Tibial nerve (tissue), 4 donors: ENCODE data around the gene DOCK9. TPM values are rescaled to one million over a fixed set of nuclear protein-coding genes. Genes with fewer than 3 reads are reported as not detected.

ENCODE experiments used
- DNase-seq, 2 donors: peaks; one replicate each; pipeline ENCODE4 v3.0.0-alpha.2; 2019; ENCODE audit warnings: low spot score in 2 of 2
- H3K27ac ChIP-seq, 4 donors: fragments of 200-600 bp; sonication (generic) in 3 of 4; one replicate each; pipeline ENCODE4 v1.5.1; 2017 to 2019; ENCODE audit warnings: mild to moderate bottlenecking in 1 of 4
- H3K27me3 ChIP-seq, 2 donors: fragments of 200-600 bp; sonication (generic) in 1 of 2; one replicate each; pipeline versions ENCODE4 v1.5.1 to v1.6.0; 2017 to 2019
- H3K36me3 ChIP-seq, 3 donors: fragments of 200-600 bp; sonication (generic); one replicate each; pipeline ENCODE4 v1.5.1; 2018 to 2019
- H3K4me1 ChIP-seq, 4 donors: fragments of 200-600 bp; sonication (generic) in 3 of 4; one replicate each; pipeline ENCODE4 v1.5.1; 2017 to 2019
- H3K4me3 ChIP-seq, 4 donors: fragments of 200-600 bp; sonication (generic) in 3 of 4; one replicate each; pipeline ENCODE4 v1.5.1; 2017 to 2019; ENCODE audit warnings: mild to moderate bottlenecking in 1 of 4, moderate library complexity in 1 of 4
- H3K9me3 ChIP-seq, 4 donors: fragments of 200-600 bp; sonication (generic) in 3 of 4; one replicate each; pipeline ENCODE4 v1.5.1; 2017 to 2019
- EP300 ChIP-seq, 2 donors: sonication (generic); formaldehyde crosslinking; IDR thresholded peaks; one replicate each; pipeline ENCODE4 v1.6.1; 2017; ENCODE audit warnings: antibody characterized with exemption in 2 of 2, mild to moderate bottlenecking in 1 of 2
- POLR2A ChIP-seq, 2 donors: fragments of 450-650 bp; IDR thresholded peaks; one replicate each; pipeline ENCODE4 v1.6.1; 2017; ENCODE audit warnings: antibody characterized with exemption in 2 of 2, mild to moderate bottlenecking in 2 of 2, moderate library complexity in 2 of 2
- WGBS, 2 donors: methylation state at CpG; one replicate each; pipeline ENCODE4 v1.1.5; 2018; 5-methylcytosine and 5-hydroxymethylcytosine counted together
- total RNA-seq, 4 donors: library from RNA; depleted of rRNA; stranded (reverse); fragments of >200 nt; gene quantifications; one replicate each; pipeline ENCODE4 v1.1.0, GENCODE V29; 2016
- TF ChIP-seq, protein P1 (sequence below), 5 experiments: fragments of 200-600 bp in 3 of 5; fragments of 450-650 bp in 2 of 5; sonication (generic) in 3 of 5; IDR thresholded peaks; one replicate each; pipeline ENCODE4 v1.5.1; 2016 to 2019; ENCODE audit warnings: antibody characterized with exemption in 5 of 5, mild to moderate bottlenecking in 3 of 5, moderate library complexity in 2 of 5

The DOCK9 gene
- total RNA-seq, 4 donors from 2014 or later: 147 to 258 (median 243) TPM

- Histone ChIP-seq H3K27me3 (no peaks in the 10 kb centered on the region), H3K36me3 (no peaks in the 10 kb centered on the region), H3K9me3 (no peaks in the 10 kb centered on the region), H3K27ac (no peak overlapping the region), H3K4me1 (peaks cover 0 to 62% (median 8%) of the 10 kb centered on the region in 4 donors), H3K4me3 (no peak overlapping the region)
- DNase-seq: no peak
- TF ChIP-seq POLR2A (IDR thresholded peaks at IDR 0.05) (no peak), EP300 (IDR thresholded peaks at IDR 0.05) (no peak)
- TF ChIP-seq, protein P1, sequence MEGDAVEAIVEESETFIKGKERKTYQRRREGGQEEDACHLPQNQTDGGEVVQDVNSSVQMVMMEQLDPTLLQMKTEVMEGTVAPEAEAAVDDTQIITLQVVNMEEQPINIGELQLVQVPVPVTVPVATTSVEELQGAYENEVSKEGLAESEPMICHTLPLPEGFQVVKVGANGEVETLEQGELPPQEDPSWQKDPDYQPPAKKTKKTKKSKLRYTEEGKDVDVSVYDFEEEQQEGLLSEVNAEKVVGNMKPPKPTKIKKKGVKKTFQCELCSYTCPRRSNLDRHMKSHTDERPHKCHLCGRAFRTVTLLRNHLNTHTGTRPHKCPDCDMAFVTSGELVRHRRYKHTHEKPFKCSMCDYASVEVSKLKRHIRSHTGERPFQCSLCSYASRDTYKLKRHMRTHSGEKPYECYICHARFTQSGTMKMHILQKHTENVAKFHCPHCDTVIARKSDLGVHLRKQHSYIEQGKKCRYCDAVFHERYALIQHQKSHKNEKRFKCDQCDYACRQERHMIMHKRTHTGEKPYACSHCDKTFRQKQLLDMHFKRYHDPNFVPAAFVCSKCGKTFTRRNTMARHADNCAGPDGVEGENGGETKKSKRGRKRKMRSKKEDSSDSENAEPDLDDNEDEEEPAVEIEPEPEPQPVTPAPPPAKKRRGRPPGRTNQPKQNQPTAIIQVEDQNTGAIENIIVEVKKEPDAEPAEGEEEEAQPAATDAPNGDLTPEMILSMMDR (IDR thresholded peaks at IDR 0.05): no peak
- 93 to 98% methylated on average over 3 of the region's 3 CpGs for WGBS, 2 donors
Measured at GRCh38 chr13:98942997-98943396, 34.9 kb downstream of the DOCK9 start.

DNA sequence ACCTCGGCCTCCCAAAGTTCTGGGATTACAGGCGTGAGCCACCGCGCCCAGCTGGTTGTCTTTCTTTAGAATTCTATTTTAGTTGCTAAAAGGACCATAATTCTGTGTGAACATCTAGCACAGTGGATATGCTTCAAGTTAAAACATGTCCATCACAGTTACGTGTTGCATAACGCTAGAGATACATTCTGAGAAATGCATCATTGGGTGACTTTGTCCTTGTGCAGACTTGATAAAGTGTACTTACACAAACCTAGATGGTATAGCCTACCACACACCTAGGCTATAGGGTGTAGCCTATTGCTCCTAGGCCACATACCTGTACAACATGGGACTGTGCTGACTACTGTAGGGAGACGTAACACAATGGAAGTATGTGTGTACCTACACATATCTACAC is 35.4 kb downstream of the DOCK9 start:
- H3K27me3 ChIP-seq: no peaks in the 10 kb centered on the region
- WGBS, 2 donors: 98 to 99% methylated on average over 7 of the region's 7 CpGs
- H3K27ac ChIP-seq: no peak overlapping the region
- no peaks in the 10 kb centered on the region for H3K36me3 ChIP-seq
- TF ChIP-seq, protein P1 (IDR thresholded peaks at IDR 0.05): no peak
- TF ChIP-seq EP300 (IDR thresholded peaks at IDR 0.05) (no peak), POLR2A (IDR thresholded peaks at IDR 0.05) (no peak)
- H3K4me3 ChIP-seq: no peak overlapping the region
- H3K4me1 ChIP-seq: peaks cover 0 to 65% (median 10%) of the 10 kb centered on the region in 4 donors
- no peak for DNase-seq
- no peaks in the 10 kb centered on the region for H3K9me3 ChIP-seq

DNA sequence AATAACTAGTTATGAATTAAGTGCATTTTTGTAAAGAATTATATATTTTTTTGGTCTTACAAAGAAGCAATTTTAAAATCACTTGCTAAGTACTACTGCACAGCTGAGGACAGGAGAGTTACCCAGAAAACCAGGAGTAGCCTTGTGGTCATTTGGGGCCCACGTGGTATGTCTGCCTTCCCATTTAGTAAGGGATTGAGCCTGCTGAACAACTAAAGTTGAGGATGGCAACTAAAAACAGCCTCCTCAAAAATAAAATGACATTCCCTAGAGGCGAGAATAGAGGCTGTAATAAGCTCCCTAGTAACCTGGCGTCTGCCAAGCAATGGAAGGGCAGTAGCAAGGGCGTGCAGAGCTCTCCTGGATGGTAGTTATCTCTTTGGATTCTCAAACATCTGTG is 36.3 kb downstream of the DOCK9 start:
- H3K27me3 ChIP-seq: no peaks in the 10 kb centered on the region
- no peak for DNase-seq
- no peak for TF ChIP-seq POLR2A (IDR thresholded peaks at IDR 0.05)
- TF ChIP-seq, protein P1 (IDR thresholded peaks at IDR 0.05): no peak
- TF ChIP-seq EP300 (IDR thresholded peaks at IDR 0.05): no peak
- H3K27ac ChIP-seq: peak overlapping the region in 2 of 4 donors; percentile 11 to 64
- H3K9me3 ChIP-seq: no peaks in the 10 kb centered on the region
- WGBS, 2 donors: 86 to 87% methylated on average over 4 of the region's 4 CpGs
- no peak overlapping the region for H3K4me3 ChIP-seq
- H3K4me1 ChIP-seq: peaks cover 0 to 70% (median 12%) of the 10 kb centered on the region in 4 donors
- no peaks in the 10 kb centered on the region for H3K36me3 ChIP-seq

DNA sequence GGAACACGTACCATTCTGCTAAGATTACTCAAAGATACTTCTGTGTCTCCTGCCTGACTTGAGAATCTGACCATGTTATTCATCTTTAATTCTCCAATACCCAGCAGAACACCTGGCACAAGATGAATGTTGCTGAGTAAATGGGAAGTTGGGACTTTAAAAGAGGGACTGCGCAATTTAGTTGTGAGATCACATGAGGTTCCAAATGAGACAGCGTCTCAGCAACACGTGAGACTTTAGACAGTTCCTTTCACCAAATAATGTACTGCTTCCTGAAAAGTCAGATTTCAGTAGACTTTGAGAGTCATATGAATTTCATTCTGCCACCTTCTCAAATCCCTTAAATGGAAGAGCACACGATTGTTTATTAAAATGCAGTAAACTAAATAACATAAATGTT is 36.7 kb downstream of the DOCK9 start:
- 73 to 86% methylated on average over 5 of the region's 5 CpGs for WGBS, 2 donors
- peak in 1 of 2 donors; percentile 55 for TF ChIP-seq EP300 (IDR thresholded peaks at IDR 0.05)
- TF ChIP-seq, protein P1 (IDR thresholded peaks at IDR 0.05): no peak
- TF ChIP-seq POLR2A (IDR thresholded peaks at IDR 0.05): no peak
- Histone ChIP-seq H3K4me3 (no peak overlapping the region), H3K4me1 (peaks cover 0 to 66% (median 12%) of the 10 kb centered on the region in 4 donors), H3K27me3 (no peaks in the 10 kb centered on the region), H3K27ac (peak overlapping the region in 2 of 4 donors; percentile 64 to 74), H3K9me3 (no peaks in the 10 kb centered on the region), H3K36me3 (no peaks in the 10 kb centered on the region)
- DNase-seq: no peak

- H3K4me3 ChIP-seq: no peak overlapping the region
- no peaks in the 10 kb centered on the region for H3K27me3 ChIP-seq
- DNase-seq: no peak
- H3K9me3 ChIP-seq: peaks cover 0 to 3% (median 0%) of the 10 kb centered on the region in 4 donors
- WGBS, 2 donors: 80 to 89% methylated on average over 8 of the region's 8 CpGs
- no peaks in the 10 kb centered on the region for H3K36me3 ChIP-seq
- H3K4me1 ChIP-seq: peaks cover 0 to 59% (median 12%) of the 10 kb centered on the region in 4 donors
- H3K27ac ChIP-seq: peak overlapping the region; percentile 5 to 74 (median 54)
- TF ChIP-seq EP300 (IDR thresholded peaks at IDR 0.05) (no peak), POLR2A (IDR thresholded peaks at IDR 0.05) (no peak)
- TF ChIP-seq, protein P1 (IDR thresholded peaks at IDR 0.05): no peak
Measured at GRCh38 chr13:98940325-98941001, 37.4 kb downstream of the DOCK9 start.
